ENCODE measurements around the gene STK32B. TPM values are rescaled to one million over a fixed set of nuclear protein-coding genes. Genes with fewer than 3 reads are reported as not detected.

Gene STK32B
- total RNA-seq, 3 donors from 2014 or later = 2.2 to 5.0 (median 4.6) TPM

DNA sequence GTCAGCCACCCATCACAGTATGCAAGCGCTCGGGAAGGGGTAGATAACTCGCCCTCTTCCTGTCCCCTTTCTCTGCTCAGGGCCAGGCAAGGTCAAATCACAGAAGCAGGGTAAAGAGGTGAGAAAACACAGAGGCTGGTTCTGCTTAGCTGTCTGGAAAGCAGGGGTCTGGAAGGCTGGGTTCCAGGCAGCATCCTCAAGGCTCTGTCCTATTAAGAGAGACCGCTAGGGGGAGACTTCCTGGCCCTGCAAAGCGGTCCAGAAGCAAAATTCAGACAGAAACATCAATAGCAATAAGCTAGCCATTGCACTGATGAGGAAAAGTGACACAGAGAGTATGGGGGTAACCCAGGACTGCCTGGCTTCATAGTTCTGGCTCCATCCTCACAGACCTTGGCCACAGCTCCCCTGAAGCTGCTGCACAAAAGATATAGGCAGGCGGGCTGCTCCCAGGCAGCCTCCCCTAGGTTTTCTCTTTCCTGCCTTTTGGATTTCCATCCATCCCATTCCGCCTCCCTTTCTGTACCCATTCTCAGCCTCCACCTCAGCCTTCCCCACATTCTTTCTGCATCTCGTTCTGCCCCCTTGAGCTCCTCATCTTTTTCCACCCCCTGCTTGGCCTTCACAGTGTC, 348.6 kb downstream of the STK32B start:
- Histone ChIP-seq H3K9me3 (peaks cover 4 to 8% of the 10 kb centered on the region in 2 donors), H3K27ac (no peak overlapping the region), H3K27me3 (no peaks in the 10 kb centered on the region), H3K4me3 (no peak overlapping the region), H3K36me3 (no peaks in the 10 kb centered on the region), H3K4me1 (no peaks in the 10 kb centered on the region)
- intact Hi-C loops (cut with DNase I; ENCODE audit: low total_unique reads) = no loop called here
- TF ChIP-seq POLR2A (IDR thresholded peaks at IDR 0.05) (no peak), POLR2AphosphoS5 (IDR thresholded peaks at IDR 0.05) (no peak)
- TF ChIP-seq, protein P1, sequence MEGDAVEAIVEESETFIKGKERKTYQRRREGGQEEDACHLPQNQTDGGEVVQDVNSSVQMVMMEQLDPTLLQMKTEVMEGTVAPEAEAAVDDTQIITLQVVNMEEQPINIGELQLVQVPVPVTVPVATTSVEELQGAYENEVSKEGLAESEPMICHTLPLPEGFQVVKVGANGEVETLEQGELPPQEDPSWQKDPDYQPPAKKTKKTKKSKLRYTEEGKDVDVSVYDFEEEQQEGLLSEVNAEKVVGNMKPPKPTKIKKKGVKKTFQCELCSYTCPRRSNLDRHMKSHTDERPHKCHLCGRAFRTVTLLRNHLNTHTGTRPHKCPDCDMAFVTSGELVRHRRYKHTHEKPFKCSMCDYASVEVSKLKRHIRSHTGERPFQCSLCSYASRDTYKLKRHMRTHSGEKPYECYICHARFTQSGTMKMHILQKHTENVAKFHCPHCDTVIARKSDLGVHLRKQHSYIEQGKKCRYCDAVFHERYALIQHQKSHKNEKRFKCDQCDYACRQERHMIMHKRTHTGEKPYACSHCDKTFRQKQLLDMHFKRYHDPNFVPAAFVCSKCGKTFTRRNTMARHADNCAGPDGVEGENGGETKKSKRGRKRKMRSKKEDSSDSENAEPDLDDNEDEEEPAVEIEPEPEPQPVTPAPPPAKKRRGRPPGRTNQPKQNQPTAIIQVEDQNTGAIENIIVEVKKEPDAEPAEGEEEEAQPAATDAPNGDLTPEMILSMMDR (IDR thresholded peaks at IDR 0.05) = no peak
- DNase-seq (ENCODE audit: low spot score in 2 of 2) = no peak

DNA sequence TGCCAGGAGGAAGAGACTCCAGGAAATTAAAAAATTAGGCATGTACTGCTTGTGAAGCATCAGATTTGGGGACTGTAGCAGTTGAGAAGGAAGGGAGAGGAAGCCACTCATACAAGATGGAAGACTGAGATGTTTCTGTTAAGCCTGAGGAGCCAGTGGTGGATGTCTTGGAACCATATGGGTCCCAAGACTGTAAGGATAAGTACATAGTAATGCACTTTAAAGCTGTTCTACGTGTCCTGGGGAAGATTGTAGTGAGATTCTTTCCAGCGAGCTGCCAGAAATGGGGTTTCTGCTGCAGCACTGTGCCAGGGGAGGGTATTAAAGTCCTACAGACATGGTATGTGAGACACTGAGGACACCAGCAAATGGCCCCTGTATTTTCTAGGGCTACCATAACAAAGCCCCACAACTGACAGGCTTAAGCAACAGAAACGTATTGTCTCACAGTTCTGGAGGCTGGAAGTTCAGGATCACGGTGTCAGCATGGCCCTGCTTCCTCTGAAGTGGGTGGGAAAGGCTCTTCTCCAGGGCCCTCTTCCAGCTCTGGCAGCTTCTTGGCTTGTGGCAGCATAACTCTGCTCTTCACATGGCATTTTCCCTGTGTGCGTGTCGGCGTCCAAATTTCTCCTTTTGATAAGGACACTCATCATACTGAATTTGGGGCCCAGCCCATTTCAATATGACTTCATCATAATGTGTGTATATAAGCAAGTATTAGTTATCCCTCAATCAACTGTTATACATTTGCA, 352.6 kb downstream of the STK32B start:
- H3K27ac ChIP-seq = no peak overlapping the region
- H3K36me3 ChIP-seq = no peaks in the 10 kb centered on the region
- intact Hi-C loops (cut with DNase I; ENCODE audit: low total_unique reads) = no loop called here
- H3K4me1 ChIP-seq = no peaks in the 10 kb centered on the region
- H3K9me3 ChIP-seq = peaks cover 13 to 23% of the 10 kb centered on the region in 2 donors
- H3K4me3 ChIP-seq = no peak overlapping the region
- H3K27me3 ChIP-seq = no peaks in the 10 kb centered on the region
- TF ChIP-seq POLR2A (IDR thresholded peaks at IDR 0.05) (no peak), POLR2AphosphoS5 (IDR thresholded peaks at IDR 0.05) (no peak)
- TF ChIP-seq, protein P1 (IDR thresholded peaks at IDR 0.05) = no peak
- DNase-seq (ENCODE audit: low spot score in 2 of 2) = no peak

DNA sequence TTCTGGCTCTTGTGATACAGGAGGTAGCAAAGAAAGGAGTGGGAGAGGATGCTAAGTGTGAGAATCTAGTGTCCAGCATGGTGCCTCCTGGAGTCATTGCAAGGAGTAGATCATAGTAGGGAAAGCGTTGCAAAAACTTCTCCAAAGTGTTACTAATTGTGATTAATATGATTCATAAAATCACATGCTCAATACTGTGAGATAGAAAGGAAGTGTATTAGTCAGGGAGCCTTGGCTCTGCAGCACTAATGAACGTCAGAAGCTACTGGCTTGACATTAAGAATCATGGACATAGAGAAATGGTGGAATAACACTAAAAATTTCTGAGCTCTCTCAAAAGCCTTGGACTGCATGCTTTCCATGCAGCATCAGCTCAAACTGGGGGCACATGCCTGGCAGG, 358.0 kb downstream of the STK32B start:
- Histone ChIP-seq H3K4me3 (no peak overlapping the region), H3K27me3 (no peaks in the 10 kb centered on the region), H3K9me3 (peaks cover 9 to 15% of the 10 kb centered on the region in 2 donors), H3K27ac (no peak overlapping the region), H3K36me3 (no peaks in the 10 kb centered on the region), H3K4me1 (no peaks in the 10 kb centered on the region)
- no peak for DNase-seq (ENCODE audit: low spot score in 2 of 2)
- intact Hi-C loops (cut with DNase I; ENCODE audit: low total_unique reads) = no loop called here
- TF ChIP-seq, protein P1 (IDR thresholded peaks at IDR 0.05) = no peak
- TF ChIP-seq POLR2AphosphoS5 (IDR thresholded peaks at IDR 0.05) = no peak
- TF ChIP-seq POLR2A (IDR thresholded peaks at IDR 0.05) = no peak

GRCh38 chr4:5409972-5410618, 358.8 kb downstream of the STK32B start:
- Histone ChIP-seq H3K9me3 (peaks cover 9 to 15% of the 10 kb centered on the region in 2 donors), H3K36me3 (no peaks in the 10 kb centered on the region), H3K4me3 (no peak overlapping the region), H3K27me3 (no peaks in the 10 kb centered on the region), H3K4me1 (no peaks in the 10 kb centered on the region), H3K27ac (no peak overlapping the region)
- intact Hi-C loops (cut with DNase I; ENCODE audit: low total_unique reads) = no loop called here
- DNase-seq (ENCODE audit: low spot score in 2 of 2) = no peak
- no peak for TF ChIP-seq POLR2AphosphoS5 (IDR thresholded peaks at IDR 0.05)
- TF ChIP-seq POLR2A (IDR thresholded peaks at IDR 0.05) = no peak
- TF ChIP-seq, protein P1 (IDR thresholded peaks at IDR 0.05) = no peak

- Histone ChIP-seq H3K9me3 (peaks cover 6 to 14% of the 10 kb centered on the region in 2 donors), H3K36me3 (no peaks in the 10 kb centered on the region), H3K4me3 (no peak overlapping the region), H3K27ac (no peak overlapping the region), H3K27me3 (no peaks in the 10 kb centered on the region), H3K4me1 (no peaks in the 10 kb centered on the region)
- intact Hi-C loops (cut with DNase I; ENCODE audit: low total_unique reads) = no loop called here
- DNase-seq (ENCODE audit: low spot score in 2 of 2) = no peak
- TF ChIP-seq, protein P1 (IDR thresholded peaks at IDR 0.05) = no peak
- TF ChIP-seq POLR2A (IDR thresholded peaks at IDR 0.05) (no peak), POLR2AphosphoS5 (IDR thresholded peaks at IDR 0.05) (no peak)
These were observed 361.0 kb downstream of the STK32B start for GRCh38 chr4:5412296-5412695.
